ENCODE measurements around the gene DOHH. TPM values are rescaled to one million over a fixed set of nuclear protein-coding genes. Genes with fewer than 3 reads are reported as not detected.

The DOHH gene
- total RNA-seq, 3 donors from 2014 or later = 11.6 to 13.4 (median 12.2) TPM

DNA sequence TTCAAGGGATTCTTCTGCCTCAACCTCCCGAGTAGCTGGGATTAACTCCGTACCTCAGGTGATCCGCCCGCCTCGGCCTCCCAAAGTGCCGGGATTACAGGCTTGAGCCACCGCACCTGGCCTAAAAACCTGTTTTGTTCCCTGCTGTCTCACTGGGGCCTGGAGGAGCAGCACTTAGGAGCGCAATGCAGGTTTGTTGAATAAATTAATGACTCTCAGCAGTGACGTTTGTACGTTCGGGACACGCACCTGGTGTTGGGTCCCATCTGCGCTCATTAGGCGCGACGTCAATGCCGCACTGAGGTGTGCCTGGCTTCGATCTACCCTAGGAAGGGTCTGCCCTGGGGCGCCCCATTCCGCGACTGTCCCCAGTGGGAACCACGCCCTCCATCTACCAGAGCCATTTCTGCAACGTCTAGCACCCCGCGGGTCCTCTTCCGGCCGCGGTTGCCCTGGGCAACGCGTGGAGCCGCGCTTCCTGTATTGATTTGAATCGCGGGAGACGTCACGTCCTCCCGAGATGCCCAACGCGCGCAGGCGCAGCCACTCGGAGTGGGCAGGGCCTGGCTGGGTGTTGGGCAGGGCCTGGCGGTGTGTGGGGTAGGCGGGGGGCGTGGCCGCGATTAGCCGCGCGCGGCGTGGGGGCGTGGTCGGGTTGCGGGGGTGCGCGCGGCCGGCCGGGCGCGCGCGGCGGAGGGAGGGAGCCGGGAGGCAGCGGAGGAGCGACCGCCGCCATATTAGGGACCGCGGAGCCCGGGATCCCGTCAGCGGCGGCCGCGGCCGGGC, 5.3 kb upstream of the DOHH start, which contains the start of gene FZR1:
Gene FZR1 (plus strand): TSS at position 714 of the 786 bp plus-strand sequence. CDS start 16,679 bp downstream, outside the sequence.
- peak; percentile 99 for DNase-seq (ENCODE audit: low spot score in 2 of 2)
- peak within 1 kb of the TSS; percentile 86 to 100 (median 91) for H3K4me3 ChIP-seq
- intact Hi-C loops (cut with DNase I; ENCODE audit: low total_unique reads) = no loop called here
- H3K27ac ChIP-seq = peak within 1 kb of the TSS; percentile 95 to 98
- H3K4me1 ChIP-seq = peaks cover 0 to 9% of the 10 kb centered on the region in 2 donors
- H3K36me3 ChIP-seq = no peaks in the 10 kb centered on the region
- TF ChIP-seq POLR2A (IDR thresholded peaks at IDR 0.05) = peak; percentile 74
- peak; percentile 56 to 95 (median 84) for TF ChIP-seq POLR2AphosphoS5 (IDR thresholded peaks at IDR 0.05)
- TF ChIP-seq CTCF (IDR thresholded peaks at IDR 0.05) = no peak
- H3K27me3 ChIP-seq = no peaks in the 10 kb centered on the region
- H3K9me3 ChIP-seq = no peaks in the 10 kb centered on the region

DNA sequence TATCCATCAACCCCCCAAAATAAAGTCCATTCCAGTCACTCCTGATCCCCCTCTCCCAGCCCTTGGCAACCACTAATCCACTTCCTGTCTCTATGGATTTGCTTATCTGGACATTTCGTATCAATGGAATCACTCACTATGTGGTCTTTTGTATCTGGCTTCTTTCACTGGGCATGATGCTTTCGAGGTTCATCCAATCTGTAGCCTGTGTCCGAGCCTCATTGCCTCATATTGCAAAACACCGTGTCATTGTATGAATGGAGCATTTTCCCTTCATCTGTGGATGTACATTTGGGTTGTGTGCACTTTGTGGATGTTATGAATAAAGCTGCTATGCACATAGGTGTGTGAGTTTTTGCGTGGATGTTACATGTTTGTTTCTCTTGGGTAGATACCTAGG, 4.3 kb upstream of the DOHH start:
- Histone ChIP-seq H3K27me3 (no peaks in the 10 kb centered on the region), H3K4me3 (no peak overlapping the region), H3K4me1 (peaks cover under 1 to 11% of the 10 kb centered on the region in 2 donors), H3K36me3 (no peaks in the 10 kb centered on the region), H3K9me3 (no peaks in the 10 kb centered on the region), H3K27ac (no peak overlapping the region)
- intact Hi-C loops (cut with DNase I; ENCODE audit: low total_unique reads) = no loop called here
- DNase-seq (ENCODE audit: low spot score in 2 of 2) = no peak
- TF ChIP-seq POLR2AphosphoS5 (IDR thresholded peaks at IDR 0.05) = no peak
- TF ChIP-seq POLR2A (IDR thresholded peaks at IDR 0.05) = no peak
- no peak for TF ChIP-seq CTCF (IDR thresholded peaks at IDR 0.05)

DNA sequence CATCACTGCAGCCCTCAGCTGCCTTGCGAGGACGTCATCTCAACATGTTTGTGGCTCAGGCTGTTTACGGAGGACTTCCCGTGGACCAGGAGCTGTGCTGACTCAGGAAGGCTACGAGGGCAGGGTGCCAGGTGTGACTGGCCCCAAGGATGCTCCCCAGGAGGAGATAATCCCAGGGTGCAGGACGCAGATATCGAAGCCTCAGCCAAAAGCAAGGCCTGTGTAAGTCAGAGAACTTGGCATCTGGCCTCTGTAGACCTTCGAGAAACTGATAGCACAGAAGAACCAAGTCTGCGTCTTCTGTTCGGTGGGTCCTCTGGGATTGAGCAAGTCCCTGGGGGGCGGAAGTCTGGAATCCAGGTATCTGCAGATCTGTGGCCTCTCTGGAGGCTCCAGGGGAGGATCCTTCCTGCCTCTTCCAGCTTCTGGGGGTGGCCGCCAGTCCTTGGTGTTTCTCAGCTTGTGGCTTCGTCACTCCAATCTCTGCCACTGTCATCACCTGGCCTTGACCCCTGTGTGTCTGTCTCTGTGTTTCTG, 2.6 kb upstream of the DOHH start:
- Histone ChIP-seq H3K36me3 (no peaks in the 10 kb centered on the region), H3K4me3 (no peak overlapping the region), H3K4me1 (peaks cover 6 to 14% of the 10 kb centered on the region in 2 donors), H3K27me3 (no peaks in the 10 kb centered on the region), H3K27ac (no peak overlapping the region), H3K9me3 (no peaks in the 10 kb centered on the region)
- intact Hi-C loops (cut with DNase I; ENCODE audit: low total_unique reads) = no loop called here
- TF ChIP-seq POLR2A (IDR thresholded peaks at IDR 0.05) (no peak), CTCF (IDR thresholded peaks at IDR 0.05) (no peak), POLR2AphosphoS5 (IDR thresholded peaks at IDR 0.05) (no peak)
- no peak for DNase-seq (ENCODE audit: low spot score in 2 of 2)

DNA sequence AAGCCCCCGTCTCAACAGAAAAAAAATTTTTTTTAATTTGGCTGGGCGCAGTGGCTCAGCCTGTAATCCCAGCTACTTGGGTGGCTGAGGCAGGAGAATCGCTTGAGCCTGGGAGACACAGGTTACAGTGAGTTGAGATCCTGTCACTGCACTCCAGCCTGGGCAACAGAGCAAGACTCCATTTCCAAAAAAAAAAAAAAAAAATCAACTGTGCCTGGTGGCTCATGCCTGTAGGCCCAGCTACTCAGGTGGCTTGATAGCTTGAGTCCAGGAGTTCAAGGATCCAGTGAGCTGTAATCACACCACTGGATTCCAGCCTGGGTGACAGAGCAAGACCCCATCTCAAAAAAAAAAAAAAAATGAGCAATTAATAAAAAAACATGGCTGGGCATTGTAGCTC, 1.3 kb upstream of the DOHH start:
- H3K36me3 ChIP-seq = no peaks in the 10 kb centered on the region
- intact Hi-C loops (cut with DNase I; ENCODE audit: low total_unique reads) = no loop called here
- DNase-seq (ENCODE audit: low spot score in 2 of 2) = no peak
- TF ChIP-seq CTCF (IDR thresholded peaks at IDR 0.05) = no peak
- TF ChIP-seq POLR2AphosphoS5 (IDR thresholded peaks at IDR 0.05) = no peak
- no peak for TF ChIP-seq POLR2A (IDR thresholded peaks at IDR 0.05)
- no peak overlapping the region for H3K27ac ChIP-seq
- H3K4me1 ChIP-seq = peaks cover 6 to 8% of the 10 kb centered on the region in 2 donors
- H3K4me3 ChIP-seq = no peak overlapping the region
- no peaks in the 10 kb centered on the region for H3K9me3 ChIP-seq
- H3K27me3 ChIP-seq = no peaks in the 10 kb centered on the region
